DOHH2 (cell line): Measurements from ENCODE around the gene AHI1.

Experiments used
- EZH2phosphoT487 ChIP-seq: fragments of 200-600 bp; sonication (generic); IDR thresholded peaks from 2 replicates; pipeline ENCODE4 v1.6.1; 2017; ENCODE audit warnings: borderline replicate concordance, mild to moderate bottlenecking, antibody characterized with exemption, low read length, moderate library complexity, mixed read lengths
- TF ChIP-seq, protein P1 (sequence below): fragments of 200-600 bp; sonication (generic); IDR thresholded peaks from one replicate; pipeline ENCODE4 v1.5.1; 2014; ENCODE audit warnings: antibody characterized with exemption, mild to moderate bottlenecking, low read depth, low read length; ENCODE audit not compliant: poor library complexity, severe bottlenecking

- TF ChIP-seq, protein P1, sequence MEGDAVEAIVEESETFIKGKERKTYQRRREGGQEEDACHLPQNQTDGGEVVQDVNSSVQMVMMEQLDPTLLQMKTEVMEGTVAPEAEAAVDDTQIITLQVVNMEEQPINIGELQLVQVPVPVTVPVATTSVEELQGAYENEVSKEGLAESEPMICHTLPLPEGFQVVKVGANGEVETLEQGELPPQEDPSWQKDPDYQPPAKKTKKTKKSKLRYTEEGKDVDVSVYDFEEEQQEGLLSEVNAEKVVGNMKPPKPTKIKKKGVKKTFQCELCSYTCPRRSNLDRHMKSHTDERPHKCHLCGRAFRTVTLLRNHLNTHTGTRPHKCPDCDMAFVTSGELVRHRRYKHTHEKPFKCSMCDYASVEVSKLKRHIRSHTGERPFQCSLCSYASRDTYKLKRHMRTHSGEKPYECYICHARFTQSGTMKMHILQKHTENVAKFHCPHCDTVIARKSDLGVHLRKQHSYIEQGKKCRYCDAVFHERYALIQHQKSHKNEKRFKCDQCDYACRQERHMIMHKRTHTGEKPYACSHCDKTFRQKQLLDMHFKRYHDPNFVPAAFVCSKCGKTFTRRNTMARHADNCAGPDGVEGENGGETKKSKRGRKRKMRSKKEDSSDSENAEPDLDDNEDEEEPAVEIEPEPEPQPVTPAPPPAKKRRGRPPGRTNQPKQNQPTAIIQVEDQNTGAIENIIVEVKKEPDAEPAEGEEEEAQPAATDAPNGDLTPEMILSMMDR: no peak
- no peak for TF ChIP-seq EZH2phosphoT487
Measured at GRCh38 chr6:135314543-135314942, 183.0 kb downstream of the AHI1 start.
